Measurements from ENCODE around the gene TUBG2.

- TF ChIP-seq CTCF (conservative IDR thresholded peaks at IDR 0.05; ENCODE audit: low read length) = no peak
- TF ChIP-seq EZH2phosphoT487 (IDR thresholded peaks at IDR 0.05; ENCODE audit: borderline replicate concordance) = no peak
Observed at GRCh38 chr17:42623732-42624596, 35.1 kb upstream of the TUBG2 start.

Data from Loucy (cell line).